GM18909 (cell line): Measurements from ENCODE around the gene MKLN1.
A peak's percentile ranks its signal among the peaks of the same experiment; 100 is the strongest.
"Not testable (repeated sequence)": the region's sequence is repeated elsewhere in the genome, so short reads cannot be mapped to it uniquely, and the experiment has no call there.

Source experiments
- ATAC-seq: cut with Tn5 transposase; IDR thresholded peaks from one replicate; pipeline ENCODE4 v1.9.1; 2021; ENCODE audit warnings: mild to moderate bottlenecking; ENCODE audit not compliant: unreplicated experiment, poor library complexity

MKLN1 gene

DNA sequence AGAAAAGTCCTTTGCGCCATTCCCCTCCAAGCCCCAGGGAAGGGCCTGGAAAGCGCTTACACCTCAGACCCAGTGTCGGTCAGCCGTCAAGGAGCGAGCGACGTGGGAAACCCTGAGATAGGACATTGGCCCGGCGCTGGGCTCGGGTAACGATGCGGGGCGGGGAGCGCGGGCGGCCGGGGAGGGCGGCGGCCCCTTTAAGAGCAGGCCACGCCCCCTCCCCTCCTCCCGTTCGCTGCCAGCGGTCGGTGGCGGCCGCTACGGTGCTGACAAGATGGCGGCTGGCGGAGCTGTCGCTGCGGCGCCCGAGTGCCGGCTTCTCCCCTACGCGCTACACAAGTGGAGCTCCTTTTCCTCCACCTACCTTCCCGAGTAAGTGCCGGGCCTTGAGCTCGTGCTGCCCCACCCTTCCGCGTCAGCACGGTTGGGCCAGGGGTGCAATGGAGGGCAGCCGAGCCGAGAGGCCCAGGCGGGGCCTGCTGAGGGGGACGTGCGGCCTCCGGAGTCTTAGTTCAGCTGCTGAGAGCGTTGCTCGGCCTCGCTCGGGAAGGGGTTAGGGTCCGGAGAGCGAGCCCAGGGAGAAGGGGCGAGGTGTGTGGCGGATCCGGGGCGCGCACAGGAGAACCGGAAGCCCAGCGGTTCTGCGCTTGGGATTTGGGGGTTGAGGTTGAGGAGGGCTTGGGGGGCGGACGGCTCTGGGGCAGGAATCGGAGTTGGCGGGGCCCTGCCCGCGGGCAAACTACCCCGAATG, at the start of gene MKLN1:
TSS of gene MKLN1 (plus strand) at position 251 of the 751 bp plus-strand sequence. CDS start at position 275, 24 bp downstream.
- peak; percentile 90 for ATAC-seq

DNA sequence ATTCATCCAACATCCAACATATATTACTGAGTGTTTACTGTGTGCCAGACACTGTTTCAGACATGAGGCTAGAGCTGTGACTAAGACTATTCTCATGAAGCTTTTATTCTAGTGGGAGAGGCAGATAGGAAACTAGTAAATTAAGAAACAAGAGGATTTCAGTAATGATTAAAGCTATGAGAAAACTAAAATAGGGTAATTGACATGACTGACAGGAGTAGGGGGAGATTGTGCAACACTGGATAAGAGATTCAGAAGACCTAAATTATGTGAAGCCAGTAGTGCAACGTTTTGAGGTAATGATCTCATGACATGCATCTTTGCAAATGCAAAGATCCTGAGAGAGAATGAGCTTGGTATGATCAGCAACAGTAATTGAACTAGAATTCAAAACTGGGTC, 48.6 kb upstream of the MKLN1 start:
- no peak for ATAC-seq

DNA sequence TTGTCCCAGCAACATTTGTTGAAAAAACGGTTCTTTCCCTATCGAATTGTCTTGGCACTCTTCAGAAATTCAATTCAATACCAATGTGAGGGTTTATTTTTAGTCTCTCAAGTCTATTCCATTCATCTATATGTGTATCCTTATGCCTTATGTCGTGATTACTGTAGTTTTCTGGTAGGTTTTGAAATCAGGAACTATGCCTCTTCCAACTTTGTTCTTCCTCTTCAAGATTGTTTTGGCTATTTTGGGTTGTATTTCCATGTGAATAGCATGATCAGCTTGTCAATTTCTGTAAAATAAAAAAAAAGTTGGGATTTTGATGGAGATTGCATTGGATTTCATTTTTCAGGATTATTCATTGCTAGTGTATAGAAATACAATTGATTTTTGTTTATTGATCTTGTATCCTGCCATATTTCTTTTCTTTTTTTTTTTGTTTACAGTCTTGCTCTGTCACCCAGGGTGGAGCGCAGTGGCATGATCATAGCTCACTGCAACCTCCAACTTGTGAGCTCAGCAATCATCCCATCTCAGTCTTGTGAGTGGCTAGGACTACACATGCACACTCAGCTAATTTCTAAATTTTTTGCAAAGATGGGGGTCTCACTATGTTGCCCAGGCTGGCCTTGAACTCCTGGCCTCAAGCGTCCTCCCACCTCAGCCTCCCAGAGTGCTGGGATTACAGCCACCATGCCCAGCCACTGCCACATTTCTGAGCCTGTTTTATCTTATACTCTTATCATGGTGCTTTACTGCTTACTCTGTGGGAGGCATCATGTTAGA, 46.2 kb upstream of the MKLN1 start:
- ATAC-seq, result no peak

DNA sequence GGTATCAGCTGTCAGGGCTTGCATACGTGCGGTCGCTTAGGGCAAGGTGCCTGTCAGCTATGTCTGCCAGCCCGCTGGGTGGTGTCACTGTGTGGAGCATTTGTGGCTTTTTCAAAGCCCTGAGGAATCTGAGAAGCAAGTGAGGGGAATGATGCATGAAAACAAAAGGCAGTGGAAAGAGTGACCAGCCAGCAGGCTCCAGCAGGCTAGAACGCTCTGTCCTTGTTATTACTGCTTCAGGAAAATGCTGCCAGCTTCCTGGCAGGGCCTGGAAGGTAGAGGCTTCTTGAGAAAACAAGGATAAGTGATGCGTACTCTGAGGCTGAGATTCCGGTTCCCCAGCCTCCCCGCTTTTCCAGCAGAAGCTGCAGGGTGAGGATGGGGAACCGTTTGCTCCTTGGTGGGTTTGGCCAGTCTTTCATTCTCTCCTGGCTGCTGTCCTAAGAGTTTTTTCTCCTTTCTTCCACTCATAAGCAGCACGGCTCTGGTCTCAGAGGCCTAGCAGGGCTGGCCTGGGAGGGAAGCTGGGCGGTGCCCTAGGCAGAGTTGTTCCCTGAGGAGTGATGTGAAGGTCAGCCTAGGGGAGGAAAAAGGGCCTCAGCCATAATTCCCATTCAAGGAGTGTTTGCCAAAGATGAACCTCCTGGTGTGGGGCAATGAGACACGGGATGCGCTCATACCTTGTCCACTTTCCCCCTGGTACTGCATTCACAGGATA, 42.8 kb upstream of the MKLN1 start:
- ATAC-seq, result no peak

DNA sequence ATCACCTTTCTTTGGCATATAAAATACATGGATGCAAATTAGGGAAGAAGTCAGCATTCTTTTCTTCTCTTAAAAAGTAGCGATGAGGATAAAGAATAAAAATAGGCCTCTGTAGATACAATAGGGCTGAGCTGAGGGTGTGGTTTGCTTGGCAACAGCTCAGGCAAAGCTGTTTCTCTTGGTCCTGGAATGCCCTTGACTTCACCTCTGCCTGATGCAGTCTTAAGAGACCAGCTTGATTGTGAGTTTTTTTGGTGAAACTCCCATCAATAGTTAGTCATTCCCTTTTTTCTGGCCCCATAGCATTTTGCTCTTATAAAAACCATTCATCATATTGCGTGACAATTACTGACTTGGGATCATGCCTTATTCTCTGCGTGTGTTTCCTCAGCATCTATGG, 42.1 kb upstream of the MKLN1 start:
- ATAC-seq, result no peak

DNA sequence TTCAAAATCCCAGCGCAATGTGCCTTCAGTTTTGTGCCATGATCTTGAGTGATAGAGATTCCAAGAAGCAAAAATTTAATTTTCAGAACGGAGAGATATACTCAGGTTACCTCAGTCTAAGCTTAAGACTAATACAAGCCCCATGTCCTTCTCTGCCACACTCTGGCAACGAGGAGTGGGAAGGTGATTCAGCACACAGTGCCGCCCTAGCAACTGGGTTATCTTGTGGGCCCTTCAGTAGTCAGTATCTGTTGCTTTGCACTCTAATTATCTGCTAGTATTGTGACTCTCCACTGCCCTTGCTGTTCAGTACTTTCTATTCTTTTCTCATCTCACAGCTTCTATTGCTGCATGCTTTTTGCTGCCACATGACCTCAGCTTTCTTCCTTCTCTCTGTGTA, 39.2 kb upstream of the MKLN1 start:
- no peak for ATAC-seq

DNA sequence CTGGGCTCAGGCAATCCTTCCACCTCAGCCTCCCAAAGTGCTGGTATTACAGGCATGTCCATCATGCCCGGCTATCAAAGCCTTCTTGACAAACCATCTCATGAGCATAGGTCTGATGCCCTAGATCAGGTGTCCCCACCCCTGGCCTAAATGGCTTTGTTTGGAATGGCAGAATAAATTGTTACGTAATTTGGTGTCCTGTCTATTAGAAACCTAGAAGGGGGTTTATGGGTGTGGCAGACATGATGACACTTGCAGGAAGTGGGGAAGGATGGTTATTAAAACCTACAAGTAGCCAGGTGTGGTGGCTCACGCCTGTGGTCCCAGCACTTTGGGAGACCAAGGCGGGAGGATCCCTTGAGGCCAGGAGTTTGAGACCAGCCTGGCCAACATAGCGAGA, 38.6 kb upstream of the MKLN1 start:
- ATAC-seq, result no peak

DNA sequence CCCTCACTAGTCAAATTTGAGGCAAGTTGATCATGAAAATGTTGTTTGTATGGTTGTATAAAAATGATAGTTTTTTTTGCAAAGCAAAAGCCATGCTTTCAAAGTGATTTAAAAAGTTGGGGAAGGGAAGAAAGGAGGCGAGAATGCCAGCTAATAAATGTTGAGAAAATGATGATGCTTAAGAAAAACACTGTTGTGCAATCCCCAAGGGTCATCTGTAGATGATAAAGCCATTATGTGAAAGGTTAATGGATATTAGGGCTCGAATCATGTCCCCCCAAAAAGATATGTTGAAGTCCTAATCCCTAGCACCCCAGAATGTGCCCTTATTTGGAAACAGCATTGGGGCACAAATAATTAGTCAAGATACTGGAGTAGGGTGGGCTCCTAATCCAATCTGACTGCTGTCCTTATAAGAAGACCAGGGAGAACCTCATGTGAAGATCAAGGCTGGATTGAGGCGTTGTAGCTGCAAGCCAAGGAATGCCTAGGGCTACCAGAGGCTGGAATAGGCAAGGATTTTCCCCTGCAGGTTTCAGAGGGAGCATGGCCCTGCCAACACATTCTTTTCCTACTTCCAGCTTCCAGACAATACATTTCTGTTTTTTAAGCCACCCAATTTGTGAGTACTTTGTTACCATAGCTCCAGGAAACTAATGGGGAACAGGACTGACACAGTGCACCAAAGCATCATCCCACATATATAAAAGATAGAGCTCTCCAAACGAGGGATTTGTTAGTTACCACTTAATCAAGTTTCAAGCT, 35.4 kb upstream of the MKLN1 start:
- ATAC-seq, result no peak

DNA sequence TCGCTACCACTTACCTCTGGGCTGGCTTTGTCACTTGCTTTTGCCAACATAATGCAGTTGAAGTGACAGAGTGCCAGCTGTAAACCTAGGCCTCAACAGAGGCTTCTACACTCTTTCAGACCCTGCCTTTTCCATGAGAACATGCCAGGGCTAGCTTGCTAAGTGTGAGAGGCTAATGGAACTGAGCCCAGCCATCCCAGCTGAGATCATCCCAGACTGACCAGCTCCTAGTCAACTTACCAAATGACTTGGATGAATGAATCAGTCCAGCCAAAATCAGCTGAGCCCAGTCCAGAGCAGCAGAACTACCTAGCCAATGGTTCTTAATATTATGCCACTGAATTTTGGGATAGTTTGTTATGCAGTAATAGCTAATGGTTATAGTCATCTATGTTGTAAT, 34.7 kb upstream of the MKLN1 start:
- no peak for ATAC-seq

DNA sequence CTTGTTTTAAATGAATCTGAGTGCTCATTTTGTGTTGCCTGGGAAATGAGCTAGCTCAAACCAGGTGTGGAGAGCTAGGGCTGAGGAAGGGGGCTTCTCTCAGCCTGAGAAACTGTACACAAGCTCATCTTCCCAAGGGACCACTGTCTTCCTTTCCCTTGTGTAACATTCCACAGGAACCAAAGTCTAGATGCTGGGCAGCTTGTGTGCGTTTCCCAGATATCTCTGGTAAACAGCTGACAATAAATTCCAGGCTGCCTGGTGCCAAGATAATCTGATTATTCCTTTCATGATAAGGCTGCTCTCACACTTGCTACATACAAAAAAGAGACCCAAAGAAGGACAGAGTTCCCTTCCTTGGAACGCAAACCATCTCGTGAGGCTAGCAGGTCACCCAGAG, 33.1 kb upstream of the MKLN1 start:
- no peak for ATAC-seq

DNA sequence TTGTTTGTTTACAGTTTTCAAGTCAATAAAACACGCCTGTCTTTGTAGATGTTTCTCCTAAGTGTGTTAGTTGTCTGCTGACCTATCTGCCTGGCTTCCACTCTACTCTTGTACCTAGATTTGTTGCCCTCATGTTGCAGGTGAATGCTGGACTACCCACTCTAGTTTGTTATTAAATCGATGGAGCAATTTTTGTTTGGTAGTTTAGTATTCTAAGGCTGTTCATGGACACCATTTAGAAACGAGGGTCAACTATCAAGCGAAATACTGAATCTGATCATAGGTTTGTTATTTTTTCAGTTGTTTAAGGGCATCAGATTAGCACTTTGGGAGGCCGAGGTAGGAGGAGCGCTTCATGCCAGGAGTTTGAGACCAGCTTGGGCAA, 29.1 kb upstream of the MKLN1 start:
- ATAC-seq, result no peak

DNA sequence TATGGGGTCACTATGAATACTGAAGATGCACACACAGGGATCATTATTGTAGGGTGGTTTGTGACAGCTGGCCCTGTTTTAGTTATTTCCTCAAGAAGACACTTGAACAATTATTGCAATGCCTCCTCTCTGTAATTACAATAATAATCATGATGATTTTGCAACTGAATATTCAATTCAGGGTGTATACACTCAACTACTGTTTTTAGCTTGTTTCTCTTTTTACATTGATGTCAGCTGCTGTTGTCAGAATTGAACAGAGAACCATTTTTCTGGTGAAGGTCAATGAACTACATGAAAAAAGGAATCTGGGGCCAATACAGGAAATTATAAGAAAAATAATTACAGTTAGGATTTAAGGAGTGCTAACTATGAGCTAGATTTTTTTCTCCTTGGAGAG, 28.6 kb upstream of the MKLN1 start:
- ATAC-seq, result no peak

DNA sequence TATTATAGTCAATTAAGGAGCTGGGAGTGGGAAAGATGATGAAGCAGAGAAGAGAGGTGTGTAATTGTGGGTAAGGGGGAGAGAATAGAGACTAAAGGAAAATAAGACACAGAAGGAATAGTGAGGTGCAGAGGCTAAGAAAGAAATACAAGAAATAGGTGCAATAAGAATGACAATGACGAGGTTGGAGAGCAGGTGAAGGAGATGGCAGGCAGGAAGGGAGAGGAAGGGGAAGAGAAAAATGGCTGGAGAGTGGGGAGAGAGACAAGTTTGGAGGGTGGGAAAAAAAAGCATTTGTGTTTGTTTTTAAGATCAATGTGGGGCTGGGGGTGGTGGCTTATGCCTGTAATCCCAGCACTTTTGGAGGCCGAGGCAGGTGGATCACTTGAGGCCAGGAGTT, 27.6 kb upstream of the MKLN1 start:
- ATAC-seq, result no peak

DNA sequence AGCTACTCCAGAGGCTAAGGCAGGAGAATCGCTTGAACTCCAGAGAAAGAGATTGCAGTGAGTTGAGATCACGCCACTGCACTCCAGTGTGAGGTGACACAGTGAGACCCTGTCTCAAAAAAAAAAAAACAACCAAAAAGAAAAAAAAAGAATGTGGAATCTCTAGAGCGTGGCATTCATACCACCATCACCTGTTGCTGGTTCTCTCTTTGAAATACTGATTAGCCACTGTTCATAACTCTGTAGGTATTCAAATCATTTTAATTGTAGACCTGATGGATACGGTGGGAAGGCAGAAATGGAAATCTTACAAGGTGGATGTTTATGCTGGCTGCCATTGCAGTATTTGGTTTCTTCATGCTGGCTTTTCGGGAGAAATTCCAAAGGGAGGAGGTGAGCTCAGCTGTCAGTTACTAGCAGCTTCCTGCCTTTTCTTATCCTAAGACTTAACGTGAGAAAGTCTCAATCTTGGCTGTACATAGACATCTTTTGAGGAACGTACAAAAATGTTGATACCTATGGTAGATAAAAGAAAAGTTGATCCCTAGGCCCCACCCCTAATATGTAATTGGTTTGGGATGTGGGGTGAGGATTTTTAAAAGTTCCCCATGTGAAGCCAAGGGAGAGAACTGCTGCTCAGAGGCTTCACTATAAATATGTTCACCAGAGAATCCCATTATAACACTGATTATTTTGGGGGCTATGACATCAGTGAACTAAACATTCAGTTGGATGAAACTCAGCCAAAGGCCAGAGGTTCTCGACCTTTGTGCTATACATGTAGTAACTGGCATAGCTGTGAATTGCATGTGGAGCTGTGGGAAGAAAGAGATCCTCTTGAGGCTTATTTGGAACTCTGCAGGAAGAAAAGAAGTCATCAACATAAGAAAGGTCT, 26.9 kb upstream of the MKLN1 start:
- ATAC-seq, result no peak

DNA sequence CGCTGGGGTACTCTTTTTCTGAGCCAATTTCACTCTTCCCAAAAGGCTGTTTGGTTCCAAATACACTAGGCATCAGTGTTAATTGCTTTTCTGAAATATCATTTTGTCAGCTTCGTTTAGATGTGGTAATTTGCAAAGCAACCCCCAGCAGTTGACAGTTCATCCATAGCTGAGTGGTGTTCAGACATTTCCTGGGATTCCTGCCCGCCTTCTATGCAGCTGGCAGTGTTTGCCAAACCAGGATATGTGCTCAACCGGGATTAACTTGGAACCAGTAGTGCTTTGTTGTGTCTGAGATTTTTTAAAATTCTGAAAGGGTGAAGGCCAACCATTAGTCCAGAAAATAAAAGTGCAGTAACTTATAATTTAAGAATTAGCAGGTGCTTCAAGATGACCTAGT, 25.2 kb upstream of the MKLN1 start:
- no peak for ATAC-seq

DNA sequence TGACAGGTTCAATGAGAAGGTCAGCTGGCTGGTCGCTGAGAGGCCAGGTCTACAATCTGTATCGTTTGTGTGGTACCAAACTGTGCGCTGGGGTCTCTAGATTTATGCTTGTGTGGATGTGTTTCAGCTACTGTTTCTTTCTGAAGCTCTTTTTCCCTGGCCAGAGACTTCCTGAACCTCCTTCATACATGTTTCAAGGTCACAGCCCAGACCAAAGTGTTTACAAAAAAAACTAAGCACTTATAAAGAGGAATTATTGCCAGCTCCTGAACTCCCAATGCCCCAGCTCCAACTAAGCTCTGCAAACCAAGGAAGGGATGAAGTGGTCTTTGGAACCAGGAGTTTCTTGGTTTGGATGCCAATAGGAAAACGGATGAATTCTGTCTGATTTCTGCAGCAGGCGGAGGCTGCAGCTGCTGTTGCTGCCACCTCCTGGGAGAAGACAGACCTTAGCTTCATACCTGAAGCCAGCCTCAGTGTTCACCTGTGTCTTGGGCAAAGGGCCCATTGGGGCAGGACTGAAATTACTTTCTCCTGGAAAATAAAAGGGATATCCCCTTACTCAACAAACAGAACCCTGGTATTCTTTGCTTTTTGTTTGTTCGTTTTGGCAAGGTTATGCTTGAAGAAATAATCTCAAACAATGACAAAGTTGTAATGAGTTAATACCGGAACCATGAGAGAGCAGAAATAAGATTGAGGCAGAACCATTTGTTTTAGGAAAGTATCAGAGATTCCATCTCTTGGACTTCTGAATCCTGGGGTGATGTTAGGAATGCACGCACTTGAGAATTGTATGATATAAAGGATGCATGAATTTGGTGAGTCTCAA, 24.6 kb upstream of the MKLN1 start:
- ATAC-seq, result no peak

DNA sequence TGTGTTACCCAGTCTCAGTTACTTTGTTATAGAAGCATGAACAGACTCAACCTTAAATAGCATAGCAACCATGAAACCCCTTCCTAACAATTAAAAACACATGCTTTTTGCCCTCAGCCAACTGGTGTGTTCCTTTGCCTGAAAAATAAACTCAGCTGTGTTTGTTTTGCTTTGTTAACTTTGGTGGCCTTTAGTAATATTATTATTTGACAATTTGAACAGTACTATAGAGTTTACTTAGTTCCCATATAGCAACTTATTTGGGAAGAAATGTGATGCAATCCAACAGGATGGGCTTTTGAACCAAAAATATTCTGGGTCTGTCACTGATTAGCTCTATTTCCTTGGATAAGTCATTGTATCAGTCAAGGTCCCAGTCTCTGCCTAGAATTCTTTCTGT, 22.5 kb upstream of the MKLN1 start:
- no peak for ATAC-seq

DNA sequence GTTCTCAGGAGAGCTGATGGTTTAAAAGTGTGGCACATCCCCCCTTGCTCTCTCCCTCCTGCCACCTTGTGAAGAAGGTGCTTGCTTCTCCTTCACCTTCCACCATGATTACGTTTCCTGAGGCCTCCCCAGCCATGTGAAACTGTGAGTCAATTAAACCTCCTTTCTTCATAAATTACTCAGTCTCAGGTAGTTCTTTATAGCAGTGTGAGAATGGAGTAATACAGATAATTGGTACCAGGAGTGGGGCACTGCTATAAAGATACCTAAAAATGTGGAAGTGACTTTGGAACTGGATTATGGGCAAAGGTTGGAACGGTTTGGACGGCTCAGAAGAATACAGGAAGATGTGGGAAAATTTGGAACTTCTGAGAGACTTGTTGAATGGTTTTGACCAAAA, 21.6 kb upstream of the MKLN1 start:
- ATAC-seq, result not testable (repeated sequence)

DNA sequence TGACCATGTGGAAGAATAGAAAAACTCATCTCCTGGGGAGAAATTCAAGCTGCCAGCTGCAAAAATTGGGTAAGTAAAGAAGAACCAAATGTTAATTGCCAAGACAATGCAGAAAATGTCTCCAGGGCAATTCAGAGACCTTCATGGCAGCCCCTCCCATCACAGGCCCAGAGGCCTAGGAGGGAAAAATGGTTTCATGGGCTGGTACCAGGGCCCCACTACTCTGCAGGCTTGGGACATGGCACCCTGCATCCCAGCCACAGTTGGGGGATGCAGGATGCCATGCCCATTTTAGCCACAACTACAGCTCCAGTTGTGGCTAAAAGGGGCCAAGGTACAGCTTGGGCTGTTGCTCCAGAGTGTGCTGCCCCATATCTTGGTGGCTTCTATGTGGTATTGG, 20.9 kb upstream of the MKLN1 start:
- no peak for ATAC-seq
